Stimulated activated CD8-positive, alpha-beta memory T cell treated with anti-CD3 and anti-CD28 coated beads, Interleukin-4, amount 100 ng/mL, for 1 hour (primary cell): ENCODE results near the gene TCF12.

Experiments
- DNase-seq, 2 donors: peaks; one replicate each; pipeline ENCODE4 v3.0.0-alpha.2; 2020; ENCODE audit warnings: low read depth in 2 of 2, low spot score in 1 of 2

The TCF12 gene

DNA sequence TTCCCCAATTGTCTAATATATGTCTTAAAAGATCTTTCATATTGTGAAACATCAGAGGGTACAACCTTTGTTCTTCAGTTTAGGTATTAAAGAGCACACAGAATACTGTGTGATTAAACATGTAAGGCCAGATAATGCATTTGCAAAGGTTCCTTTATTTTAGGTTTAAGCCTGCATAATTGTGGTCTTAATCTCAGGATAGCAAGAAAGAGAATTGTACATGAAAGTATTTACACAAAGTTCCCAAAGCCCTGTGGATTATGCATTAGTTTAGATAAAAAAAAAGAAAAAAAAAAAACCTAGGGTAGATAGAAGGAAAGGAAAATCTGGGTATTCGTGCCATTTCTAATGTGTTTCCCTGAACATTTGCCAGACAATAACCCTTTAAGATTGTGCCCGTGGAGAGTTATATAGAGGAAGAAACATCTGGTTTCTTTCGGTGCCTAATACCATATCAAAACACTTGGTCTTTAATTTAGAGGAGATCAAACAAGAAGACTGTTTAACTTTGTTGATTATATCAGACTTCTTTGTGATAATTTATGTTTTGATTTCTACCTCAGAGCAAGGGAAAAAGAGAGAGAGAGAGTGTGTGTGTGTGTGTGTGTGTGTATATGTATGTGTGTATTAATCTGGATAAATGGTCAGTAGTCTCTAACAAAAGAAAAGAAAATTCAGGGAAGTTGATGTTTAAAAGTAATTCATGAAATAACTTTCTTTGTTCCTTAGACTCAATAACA, 318.3 kb downstream of the TCF12 start:
- DNase-seq: no peak

DNA sequence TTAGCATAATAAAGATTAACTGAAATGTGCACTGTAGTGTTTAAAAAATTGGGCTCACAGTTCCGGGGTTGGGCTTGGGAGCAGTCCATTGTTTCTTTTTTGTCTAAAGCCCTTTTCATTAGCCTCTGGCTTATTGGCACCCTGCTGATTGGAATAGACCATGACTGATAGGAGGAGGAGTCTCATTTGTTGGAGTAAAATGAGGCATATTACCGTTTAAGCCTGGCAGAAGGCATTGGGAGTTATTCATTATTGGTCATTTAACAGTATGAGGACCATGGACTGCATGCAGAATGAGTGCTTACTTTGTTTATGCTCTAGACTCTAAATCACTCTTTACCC, 318.8 kb downstream of the TCF12 start:
- DNase-seq: no peak

- no peak for DNase-seq
These were observed 319.2 kb downstream of the TCF12 start for GRCh38 chr15:57237676-57238075.

DNA sequence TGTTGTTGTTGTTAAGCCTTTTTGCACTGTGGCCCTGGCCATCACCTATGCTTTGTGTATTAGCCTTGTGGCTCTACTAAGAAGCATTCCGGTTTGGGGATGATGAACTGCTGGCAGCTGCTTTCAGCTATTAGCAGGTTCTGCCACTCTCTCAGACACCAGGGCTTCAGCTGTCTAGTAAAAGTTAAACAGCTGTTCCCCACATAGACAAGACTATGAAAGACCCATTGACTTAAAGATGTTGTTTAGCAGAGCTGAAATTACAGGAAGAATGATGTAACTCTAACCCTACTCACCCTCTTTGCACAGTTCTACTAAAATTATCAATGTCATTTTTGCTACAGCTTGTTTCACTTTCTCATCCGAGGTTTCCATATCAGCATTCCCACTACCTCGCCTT, 326.7 kb downstream of the TCF12 start:
- no peak for DNase-seq

DNA sequence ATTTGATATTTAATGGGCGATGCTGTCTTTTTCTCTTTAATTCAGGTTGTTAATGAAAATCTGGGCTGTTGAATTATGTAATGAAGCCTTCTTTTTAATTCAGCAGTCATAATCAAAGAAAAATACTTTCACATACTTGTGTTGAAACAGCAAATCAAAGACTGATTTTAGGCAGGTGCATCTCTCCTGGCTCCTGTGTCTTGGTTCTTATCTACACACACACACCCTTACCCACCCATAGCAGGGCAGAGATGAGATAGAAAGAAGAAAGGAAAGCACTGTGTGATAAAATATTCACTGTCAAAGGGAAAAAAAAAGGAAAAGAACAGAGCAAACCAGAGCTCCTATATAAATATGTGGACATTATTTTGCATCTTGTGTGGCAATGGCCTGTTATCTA, 327.3 kb downstream of the TCF12 start:
- no peak for DNase-seq

DNA sequence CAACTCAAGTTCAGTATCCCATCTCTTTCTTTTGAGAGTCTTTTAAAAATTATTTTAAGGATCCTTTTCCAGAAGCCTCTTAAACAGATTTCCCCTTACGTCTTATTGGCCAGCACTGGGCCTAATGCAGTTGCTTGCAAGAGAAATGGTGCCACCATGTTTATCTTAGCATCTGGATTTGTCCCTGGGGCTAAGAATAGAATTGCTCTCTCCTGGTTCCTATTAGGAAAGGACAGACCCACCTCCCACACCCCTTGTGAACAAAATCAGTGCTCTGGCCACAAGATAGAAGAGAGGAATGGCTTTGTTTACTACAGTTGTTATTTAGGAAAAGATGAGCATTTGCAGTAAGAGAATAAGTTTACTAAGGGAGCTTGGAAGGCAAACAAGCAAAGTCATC, 329.6 kb downstream of the TCF12 start:
- DNase-seq: no peak

GRCh38 chr15:57251308-57251707, 332.9 kb downstream of the TCF12 start:
- no peak for DNase-seq

- no peak for DNase-seq
These were observed 333.5 kb downstream of the TCF12 start for GRCh38 chr15:57251941-57252340.

DNA sequence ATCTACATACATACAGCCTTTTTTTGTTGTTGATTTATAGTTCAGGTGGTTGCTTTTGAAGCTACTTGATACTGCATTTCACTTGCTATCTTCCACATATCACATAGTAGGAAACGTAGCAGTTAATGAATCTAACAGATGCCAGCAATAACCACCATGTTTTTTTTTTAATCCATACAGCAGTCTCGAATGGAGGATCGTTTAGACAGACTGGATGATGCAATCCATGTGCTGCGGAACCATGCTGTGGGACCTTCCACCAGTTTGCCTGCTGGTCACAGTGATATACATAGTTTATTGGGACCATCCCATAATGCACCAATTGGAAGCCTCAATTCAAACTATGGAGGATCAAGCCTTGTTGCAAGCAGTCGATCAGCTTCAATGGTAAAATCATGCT, 334.6 kb downstream of the TCF12 start:
- DNase-seq: no peak

GRCh38 chr15:57253500-57253899, 335.1 kb downstream of the TCF12 start:
- no peak for DNase-seq

DNA sequence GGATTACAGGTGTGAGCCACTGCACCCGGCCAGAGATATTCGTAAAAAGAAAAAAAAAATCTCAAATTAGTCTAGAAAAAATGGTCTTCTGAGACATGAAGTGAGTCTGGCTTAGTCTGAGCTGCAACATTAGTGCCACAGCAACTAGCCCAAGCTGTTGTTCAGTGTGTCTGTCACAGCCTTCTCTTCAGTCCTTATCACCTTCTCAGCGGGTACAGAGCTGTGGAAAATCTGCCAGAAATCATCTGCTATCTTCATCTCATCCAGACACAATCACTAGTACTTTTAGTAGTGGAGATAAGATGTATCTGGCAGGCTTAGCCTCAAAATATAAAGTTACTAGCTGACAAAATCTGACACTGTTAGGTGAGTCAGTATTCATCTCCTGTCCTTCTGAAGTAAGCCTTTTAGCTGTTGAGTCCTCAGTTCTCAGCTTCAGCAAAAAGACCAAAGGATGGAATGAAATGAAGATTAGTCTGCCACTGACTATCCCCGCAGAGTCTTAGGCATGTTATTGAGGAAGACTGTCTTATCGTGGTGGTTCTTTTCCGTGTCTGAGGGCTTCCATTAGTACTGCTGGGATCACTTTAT, 337.4 kb downstream of the TCF12 start:
- DNase-seq: no peak

- DNase-seq: no peak
These were observed 338.5 kb downstream of the TCF12 start for GRCh38 chr15:57256939-57257338.

DNA sequence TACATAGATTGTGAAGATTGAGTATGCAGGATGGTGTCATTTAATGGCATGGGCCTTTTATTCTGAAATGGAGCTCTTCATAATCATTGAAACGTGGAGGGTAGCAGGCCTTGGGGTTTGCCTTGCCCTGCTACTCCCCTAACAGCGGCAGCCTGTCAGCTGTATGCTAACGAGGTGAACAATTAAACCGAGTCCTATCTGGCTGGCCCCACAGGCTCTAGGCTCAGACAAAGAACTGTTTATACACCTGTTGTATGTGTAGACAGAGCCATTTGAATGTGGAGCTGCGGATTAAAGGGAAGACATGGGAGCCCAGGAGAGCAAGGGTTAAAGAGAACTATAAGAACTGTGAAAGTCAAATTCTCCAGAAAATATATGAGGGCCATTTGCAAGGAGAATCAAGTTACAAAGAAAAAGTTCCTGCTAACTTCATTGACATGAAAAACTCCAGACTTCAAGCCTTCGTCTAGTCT, 341.2 kb downstream of the TCF12 start:
- DNase-seq: no peak

DNA sequence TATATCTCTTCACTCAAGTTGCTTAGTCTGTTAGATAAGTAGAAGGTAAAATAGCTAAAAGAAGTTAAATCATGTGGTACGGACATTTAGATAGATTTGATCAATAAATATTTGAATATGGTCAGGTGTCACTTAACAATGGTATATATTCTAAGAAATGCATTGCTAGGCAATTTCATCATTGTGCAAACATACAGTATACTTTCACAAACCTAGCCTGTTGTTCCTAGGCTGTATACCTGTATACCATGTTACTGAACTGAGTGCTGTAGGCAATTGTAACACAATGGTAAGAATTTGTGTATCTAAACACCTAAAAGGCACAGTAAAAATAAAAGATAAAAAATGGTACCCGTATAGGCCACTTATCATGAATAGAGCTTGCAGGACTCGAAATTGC, 345.1 kb downstream of the TCF12 start:
- no peak for DNase-seq

- DNase-seq: no peak
These were observed 354.4 kb downstream of the TCF12 start for GRCh38 chr15:57272771-57273357.

- DNase-seq: no peak
These were observed 355.0 kb downstream of the TCF12 start for GRCh38 chr15:57273402-57273801.

DNA sequence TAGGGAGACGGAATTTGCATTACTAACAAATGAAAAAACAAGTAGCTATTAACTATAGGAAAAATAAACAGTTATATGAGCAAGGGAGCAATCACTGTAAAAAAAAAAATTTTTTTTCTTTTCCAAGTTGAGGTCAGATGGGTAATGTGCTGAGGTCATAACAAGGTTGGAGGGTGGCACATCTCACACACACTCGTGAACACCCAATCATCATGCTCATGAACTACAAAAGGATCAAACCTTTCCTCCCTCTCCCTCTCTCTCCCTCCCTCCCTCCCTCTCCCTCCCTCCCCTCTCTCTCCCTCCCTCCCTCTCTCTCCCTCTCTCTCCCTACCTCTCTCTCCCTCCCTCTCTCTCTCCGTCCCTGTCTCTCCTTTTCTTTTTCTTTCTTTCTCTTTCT, 360.0 kb downstream of the TCF12 start:
- no peak for DNase-seq

GRCh38 chr15:57280464-57280863, 362.0 kb downstream of the TCF12 start:
- DNase-seq: no peak

GRCh38 chr15:57281321-57281720, 362.9 kb downstream of the TCF12 start:
- no peak for DNase-seq

DNA sequence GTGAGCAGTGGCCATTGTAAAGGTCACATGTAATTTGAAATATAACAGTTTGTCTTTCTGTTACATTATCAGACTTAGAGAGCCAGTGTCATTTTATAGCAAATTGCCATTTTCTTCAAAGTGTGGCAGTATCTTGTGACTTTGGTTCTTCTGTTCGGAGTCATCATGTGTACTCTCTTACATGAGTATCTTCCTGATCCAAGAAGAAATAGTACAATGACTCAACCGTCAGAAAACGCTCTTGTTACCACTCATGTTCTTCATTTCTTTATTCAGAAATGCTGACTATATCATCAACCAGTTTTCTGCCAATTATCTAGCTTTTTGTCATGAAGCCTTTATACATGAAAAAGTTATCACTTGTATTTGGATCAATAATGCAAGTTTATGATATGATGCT, 364.2 kb downstream of the TCF12 start:
- no peak for DNase-seq

- DNase-seq: no peak
These were observed 365.5 kb downstream of the TCF12 start for GRCh38 chr15:57283774-57284503.

DNA sequence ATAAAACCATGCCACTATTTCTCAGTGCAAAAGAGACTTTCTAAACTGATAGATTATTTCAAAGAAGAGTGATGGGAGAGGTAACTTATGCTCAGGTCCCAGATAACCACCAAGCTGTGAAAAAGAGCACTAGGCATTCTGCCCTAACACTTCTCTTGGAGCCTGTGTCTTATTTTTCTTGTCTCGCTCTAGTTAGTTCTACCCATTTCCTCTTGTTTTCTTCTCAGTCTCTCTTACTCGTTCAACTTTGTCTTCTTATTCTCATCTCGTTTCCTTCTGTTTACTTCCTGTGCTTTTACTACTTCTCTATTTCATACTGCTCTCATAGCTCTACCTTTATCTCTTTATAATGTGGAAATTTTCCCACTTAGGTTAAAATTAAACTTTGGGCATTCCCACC, 366.1 kb downstream of the TCF12 start:
- DNase-seq: no peak
